B cell (primary cell): ENCODE data around the gene CD53. TPM values are rescaled to one million over a fixed set of nuclear protein-coding genes. Genes with fewer than 3 reads are reported as not detected.

Source experiments
- ATAC-seq: fragments of 200-7000 bp; cut with Tn5 transposase; one replicate; pipeline ENCODE4 v1.10.0; 2021; ENCODE audit warnings: low read depth, mild to moderate bottlenecking, moderate number of reproducible peaks, moderate library complexity
- CTCF ChIA-PET: fragments of 350-600 bp; sonication (Branson Sonifier 250); formaldehyde crosslinking; loops from one replicate; lab custom pipeline; 2021; ENCODE audit warnings: antibody characterized with exemption, inconsistent platforms; lab: Charles Lee
- POLR2A ChIA-PET: fragments of 350-600 bp; sonication (Branson Sonifier 250); formaldehyde crosslinking; loops from one replicate; lab custom pipeline; 2021; ENCODE audit warnings: antibody characterized with exemption; lab: Charles Lee
- DNase-seq: peaks from one replicate; pipeline ENCODE4 v3.0.0; 2013
- H2AFZ ChIP-seq: 2 replicates; pipeline ENCODE4 v1.6.1; 2012; ENCODE audit warnings: mild to moderate bottlenecking, low read depth, low read length; ENCODE audit not compliant: insufficient read depth, poor library complexity, severe bottlenecking
- H3K27ac ChIP-seq, 2 donors: 1 replicate in 1 of 2; 2 replicates in 1 of 2; pipeline ENCODE4 v1.5.1; 2012 to 2013; ENCODE audit warnings: low read length in 2 of 2, mild to moderate bottlenecking in 2 of 2, moderate library complexity in 1 of 2
- H3K27me3 ChIP-seq, 4 experiments: fragments of 200-600 bp in 1 of 4; sonication (generic) in 1 of 4; replicated peaks in 1 of 4; 1 replicate in 2 of 4; 2 replicates in 2 of 4; pipeline versions ENCODE4 v1.6.1 to v1.7.0; 2013 to 2016; ENCODE audit warnings: low read length in 3 of 4, mild to moderate bottlenecking in 2 of 4, mixed read lengths in 1 of 4, moderate library complexity in 1 of 4; ENCODE audit not compliant: insufficient read depth in 4 of 4, control insufficient read depth in 3 of 4; ENCODE audit errors: control extremely low read depth in 1 of 4
- H3K36me3 ChIP-seq, 2 experiments: replicated peaks in 1 of 2; 1 replicate in 1 of 2; 2 replicates in 1 of 2; pipeline versions ENCODE4 v1.6.1 to v1.7.1; 2013; ENCODE audit warnings: low read length in 1 of 2; ENCODE audit not compliant: insufficient read depth in 2 of 2, control insufficient read depth in 1 of 2; ENCODE audit errors: control extremely low read depth in 1 of 2, extremely low read depth in 1 of 2
- H3K4me1 ChIP-seq, 2 donors: fragments of 200-600 bp in 1 of 2; sonication (generic) in 1 of 2; 1 replicate in 1 of 2; 2 replicates in 1 of 2; pipeline versions ENCODE4 v1.5.1 to v1.6.1; 2013 to 2017; ENCODE audit warnings: low read length in 2 of 2; ENCODE audit not compliant: control insufficient read depth in 2 of 2, insufficient read depth in 2 of 2
- H3K4me2 ChIP-seq: replicated peaks from 2 replicates; pipeline ENCODE3; 2012; ENCODE audit warnings: mild to moderate bottlenecking, low read depth, low read length; ENCODE audit not compliant: poor library complexity, severe bottlenecking
- H3K4me3 ChIP-seq, 5 experiments: fragments of 200-600 bp in 1 of 5; sonication (generic) in 1 of 5; 1 replicate in 3 of 5; 2 replicates in 2 of 5; pipeline versions ENCODE4 v1.5.1 to v1.7.0; 2011 to 2016; ENCODE audit warnings: low read length in 4 of 5, mild to moderate bottlenecking in 4 of 5, low read depth in 2 of 5, control low read depth in 1 of 5, moderate library complexity in 1 of 5; ENCODE audit not compliant: insufficient read depth in 1 of 5; ENCODE audit errors: control extremely low read depth in 1 of 5, extremely low read depth in 1 of 5
- H3K79me2 ChIP-seq: fragments of 200-600 bp; sonication (generic); one replicate; pipeline ENCODE4 v1.6.0; 2016; ENCODE audit warnings: low read length; ENCODE audit not compliant: control insufficient read depth, insufficient read depth
- H3K9ac ChIP-seq: fragments of 200-600 bp; sonication (generic); 2 replicates; pipeline ENCODE4 v1.6.1; 2017; ENCODE audit warnings: mild to moderate bottlenecking, low read length, moderate library complexity
- H3K9me3 ChIP-seq, 3 donors: one replicate each; pipeline versions ENCODE4 v1.6.1 to v1.7.1; 2013; ENCODE audit warnings: low read length in 2 of 3; ENCODE audit not compliant: control insufficient read depth in 2 of 3, insufficient read depth in 1 of 3; ENCODE audit errors: control extremely low read depth in 1 of 3
- H4K20me1 ChIP-seq: 2 replicates; pipeline ENCODE4 v1.6.0; 2012; ENCODE audit warnings: mild to moderate bottlenecking, low read length; ENCODE audit not compliant: insufficient read depth, control insufficient read depth, poor library complexity, severe bottlenecking
- H3K27ac Mint-ChIP-seq: one replicate; pipeline ENCODE4 v1.8.0; 2021; ENCODE audit warnings: mixed read lengths
- H3K27me3 Mint-ChIP-seq: one replicate; pipeline ENCODE4 v1.8.0; 2021; ENCODE audit warnings: mixed read lengths
- H3K4me1 Mint-ChIP-seq: one replicate; pipeline ENCODE4 v1.8.0; 2021; ENCODE audit warnings: mixed read lengths
- H3K4me3 Mint-ChIP-seq: one replicate; pipeline ENCODE4 v1.8.0; 2021; ENCODE audit warnings: mixed read lengths
- H3K9me3 Mint-ChIP-seq: one replicate; pipeline ENCODE4 v1.8.0; 2022; ENCODE audit warnings: mixed read lengths; ENCODE audit not compliant: insufficient read depth
- EZH2 ChIP-seq: IDR thresholded peaks from 2 replicates; pipeline ENCODE4 v1.6.1; 2012; ENCODE audit warnings: borderline replicate concordance, low read depth, mild to moderate bottlenecking, moderate library complexity, low read length; ENCODE audit not compliant: insufficient read depth, poor library complexity, severe bottlenecking
- WGBS: methylation state at CpG from one replicate; pipeline ENCODE4 v1.1.5; 2013; ENCODE audit warnings: missing lambda C conversion rate; ENCODE audit not compliant: insufficient coverage; 5-methylcytosine and 5-hydroxymethylcytosine counted together
- intact Hi-C: fragments of 100-400 bp; cut with micrococcal nuclease; formaldehyde crosslinking; loops from one replicate; pipeline ENCODE4 v1.10.0; 2022
- polyA plus RNA-seq: library from polyadenylated mRNA; depleted of rRNA; stranded (reverse); fragments of >200 nt; gene quantifications from 2 replicates; pipeline ENCODE4 v1.2.3, GENCODE V29; 2012
- total RNA-seq, 2 donors: library from RNA; stranded (reverse); fragments of 120-200 nt in 1 of 2; gene quantifications; 1 replicate in 1 of 2; 2 replicates in 1 of 2; pipeline versions ENCODE4 v1.2.3 to v1.2.4, GENCODE V29; 2013 to 2022
- TF ChIP-seq, protein P1 (sequence below): fragments of 200-600 bp; IDR thresholded peaks from one replicate; pipeline ENCODE4 v1.8.0; 2022; ENCODE audit warnings: antibody characterized with exemption, mild to moderate bottlenecking

Gene CD53
- total and polyA plus RNA-seq, 2 donors (not counting 1 experiment from before 2014, with no cell fraction given): 490 to 1,010 TPM

DNA sequence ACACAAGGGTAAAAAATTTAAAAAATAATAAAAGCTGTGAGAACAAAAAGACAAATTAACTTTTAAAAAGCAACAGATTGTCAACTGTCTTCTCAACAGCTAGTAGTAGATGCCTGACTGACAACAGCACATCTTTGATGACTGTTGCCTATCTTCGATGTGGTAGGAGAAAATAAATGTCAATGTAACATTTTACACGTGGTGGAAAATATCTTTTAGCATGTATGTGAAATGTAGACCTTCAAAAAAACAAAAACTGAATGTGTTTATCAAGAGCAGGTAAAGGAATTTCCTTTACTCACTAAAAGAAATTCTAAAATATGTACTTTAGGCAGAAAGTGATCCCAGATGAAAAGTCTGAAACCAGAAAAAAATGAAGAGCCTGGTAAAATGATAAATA is 42.9 kb downstream of the CD53 start:
- peaks cover 1 to 8% (median 8%) of the 10 kb centered on the region in 3 donors for H3K9me3 ChIP-seq
- Mint-ChIP-seq H3K9me3 (peaks cover 2% of the 10 kb centered on the region), H3K4me1 (peaks cover 5% of the 10 kb centered on the region), H3K27ac (no peak overlapping the region), H3K27me3 (no peaks in the 10 kb centered on the region), H3K4me3 (no peak overlapping the region)
- no peak overlapping the region for H3K27ac ChIP-seq
- ATAC-seq: no peak
- intact Hi-C loops: loop anchor here (1.0 kb wide), 1 partner anchor 11 kb away; no protein-coding TSS in a partner anchor
- ChIA-PET POLR2A (no interaction called here), CTCF (no interaction called here)
- no peak for TF ChIP-seq EZH2
- TF ChIP-seq, protein P1, sequence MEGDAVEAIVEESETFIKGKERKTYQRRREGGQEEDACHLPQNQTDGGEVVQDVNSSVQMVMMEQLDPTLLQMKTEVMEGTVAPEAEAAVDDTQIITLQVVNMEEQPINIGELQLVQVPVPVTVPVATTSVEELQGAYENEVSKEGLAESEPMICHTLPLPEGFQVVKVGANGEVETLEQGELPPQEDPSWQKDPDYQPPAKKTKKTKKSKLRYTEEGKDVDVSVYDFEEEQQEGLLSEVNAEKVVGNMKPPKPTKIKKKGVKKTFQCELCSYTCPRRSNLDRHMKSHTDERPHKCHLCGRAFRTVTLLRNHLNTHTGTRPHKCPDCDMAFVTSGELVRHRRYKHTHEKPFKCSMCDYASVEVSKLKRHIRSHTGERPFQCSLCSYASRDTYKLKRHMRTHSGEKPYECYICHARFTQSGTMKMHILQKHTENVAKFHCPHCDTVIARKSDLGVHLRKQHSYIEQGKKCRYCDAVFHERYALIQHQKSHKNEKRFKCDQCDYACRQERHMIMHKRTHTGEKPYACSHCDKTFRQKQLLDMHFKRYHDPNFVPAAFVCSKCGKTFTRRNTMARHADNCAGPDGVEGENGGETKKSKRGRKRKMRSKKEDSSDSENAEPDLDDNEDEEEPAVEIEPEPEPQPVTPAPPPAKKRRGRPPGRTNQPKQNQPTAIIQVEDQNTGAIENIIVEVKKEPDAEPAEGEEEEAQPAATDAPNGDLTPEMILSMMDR: no peak
- no peak for DNase-seq
- WGBS: no CpG with 5 or more reads among the region's 2 CpGs
- H3K4me2 ChIP-seq: no peak overlapping the region
- no peaks in the 10 kb centered on the region for H3K36me3 ChIP-seq
- H3K9ac ChIP-seq: no peak overlapping the region
- H2AFZ ChIP-seq: no peak overlapping the region
- H3K27me3 ChIP-seq: peaks cover 0 to 3% (median 0%) of the 10 kb centered on the region in 4 experiments
- H3K79me2 ChIP-seq: no peaks in the 10 kb centered on the region
- H3K4me3 ChIP-seq: no peak overlapping the region
- H4K20me1 ChIP-seq: no peaks in the 10 kb centered on the region
- no peaks in the 10 kb centered on the region for H3K4me1 ChIP-seq

DNA sequence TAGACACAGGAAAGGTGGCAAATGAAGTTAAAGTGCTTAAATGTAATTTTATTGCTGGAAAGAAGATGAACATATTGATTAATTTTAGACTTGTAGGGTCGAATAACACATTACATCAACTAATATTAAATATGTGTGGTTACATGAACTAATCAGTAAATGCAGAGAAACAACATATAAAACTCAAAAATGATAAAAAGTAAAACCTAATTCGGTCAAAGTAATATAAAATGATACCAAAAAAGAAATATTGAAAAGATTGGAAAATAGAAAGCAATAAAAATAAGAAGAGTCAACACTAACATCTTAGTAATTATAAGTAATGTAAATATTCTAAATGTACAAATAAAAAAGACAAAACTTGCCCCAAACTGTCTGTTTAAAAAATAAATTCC is 43.3 kb downstream of the CD53 start:
- Histone ChIP-seq H3K36me3 (no peaks in the 10 kb centered on the region), H4K20me1 (no peaks in the 10 kb centered on the region), H3K4me2 (no peak overlapping the region), H3K4me1 (no peaks in the 10 kb centered on the region), H3K9ac (no peak overlapping the region), H3K27ac (no peak overlapping the region), H2AFZ (no peak overlapping the region), H3K27me3 (peaks cover 0 to 3% (median 0%) of the 10 kb centered on the region in 4 experiments), H3K4me3 (no peak overlapping the region), H3K9me3 (peaks cover 0 to 8% (median 8%) of the 10 kb centered on the region in 3 donors), H3K79me2 (no peaks in the 10 kb centered on the region)
- DNase-seq: no peak
- Mint-ChIP-seq H3K4me3 (no peak overlapping the region), H3K9me3 (peaks cover 2% of the 10 kb centered on the region), H3K27me3 (no peaks in the 10 kb centered on the region), H3K27ac (no peak overlapping the region), H3K4me1 (peaks cover 5% of the 10 kb centered on the region)
- WGBS: no CpG with 5 or more reads among the region's 2 CpGs
- POLR2A ChIA-PET: no interaction called here
- no peak for ATAC-seq
- intact Hi-C loops: loop anchor here (1.0 kb wide), 1 partner anchor 11 kb away; no protein-coding TSS in a partner anchor
- CTCF ChIA-PET: no interaction called here
- TF ChIP-seq EZH2: no peak
- TF ChIP-seq, protein P1: no peak
